ENCODE measurements around the gene EXOC3L1. TPM values are rescaled to one million over a fixed set of nuclear protein-coding genes. Genes with fewer than 3 reads are reported as not detected.

The EXOC3L1 gene
- polyA plus RNA-seq: 1 to 10 TPM; 1.2 to 1.5 TPM

- no peak within 1 kb of the TSS for H3K27ac ChIP-seq (ENCODE audit: low read depth in 2 of 2, low read length in 1 of 2)
- no peaks in the 10 kb centered on the region for H3K9me3 ChIP-seq (ENCODE audit: control insufficient read depth in 2 of 2, insufficient read depth in 1 of 2, low read depth in 1 of 2, low read length in 1 of 2)
- H3K4me3 ChIP-seq (ENCODE audit: low read depth in 1 of 2, low read length in 2 of 2): no peak within 1 kb of the TSS
- no peaks in the 10 kb centered on the region for H3K27me3 ChIP-seq (ENCODE audit: control insufficient read depth in 1 of 2, insufficient read depth in 2 of 2, low read length in 2 of 2)
- 50 to 56% methylated on average over 6 of the region's 6 CpGs for WGBS, 2 donors
- peaks cover 11 to 19% of the 10 kb centered on the region in 2 donors for H3K4me1 ChIP-seq (ENCODE audit: control insufficient read depth in 2 of 2, insufficient read depth in 2 of 2, low read length in 1 of 2)
- H3K36me3 ChIP-seq (ENCODE audit: control insufficient read depth in 2 of 2, insufficient read depth in 2 of 2, low read length in 1 of 2): peaks cover 0 to 11% of the 10 kb centered on the region in 2 donors
Observed at GRCh38 chr16:67190041-67190440, at the start of gene EXOC3L1. TSS of gene EXOC3L1 (minus strand) at chr16:67190136. CDS start at chr16:67189676, 460 bp downstream.

- WGBS, 2 donors: 88 to 92% methylated on average over 9 of the region's 9 CpGs
- H3K36me3 ChIP-seq (ENCODE audit: control insufficient read depth in 2 of 2, insufficient read depth in 2 of 2, low read length in 1 of 2): peaks cover 0 to 16% of the 10 kb centered on the region in 2 donors
Observed at GRCh38 chr16:67238806-67239470, 49.0 kb upstream of the EXOC3L1 start.

GRCh38 chr16:67238278-67238575 is 48.3 kb upstream of the EXOC3L1 start:
- Histone ChIP-seq H3K9me3 (ENCODE audit: control insufficient read depth in 2 of 2, insufficient read depth in 1 of 2, low read depth in 1 of 2, low read length in 1 of 2) (no peaks in the 10 kb centered on the region), H3K27me3 (ENCODE audit: control insufficient read depth in 1 of 2, insufficient read depth in 2 of 2, low read length in 2 of 2) (no peaks in the 10 kb centered on the region), H3K27ac (ENCODE audit: low read depth in 2 of 2, low read length in 1 of 2) (no peak overlapping the region), H3K4me3 (ENCODE audit: low read depth in 1 of 2, low read length in 2 of 2) (no peak overlapping the region), H3K36me3 (ENCODE audit: control insufficient read depth in 2 of 2, insufficient read depth in 2 of 2, low read length in 1 of 2) (peaks cover 0 to 17% of the 10 kb centered on the region in 2 donors), H3K4me1 (ENCODE audit: control insufficient read depth in 2 of 2, insufficient read depth in 2 of 2, low read length in 1 of 2) (peaks cover 0 to 6% of the 10 kb centered on the region in 2 donors)
- 91 to 95% methylated on average over 3 of the region's 3 CpGs for WGBS, 2 donors

More at GRCh38 chr16:67238806-67239470, 49.0 kb upstream of the EXOC3L1 start:
- no peaks in the 10 kb centered on the region for H3K9me3 ChIP-seq (ENCODE audit: control insufficient read depth in 2 of 2, insufficient read depth in 1 of 2, low read depth in 1 of 2, low read length in 1 of 2)
- peaks cover 0 to 6% of the 10 kb centered on the region in 2 donors for H3K4me1 ChIP-seq (ENCODE audit: control insufficient read depth in 2 of 2, insufficient read depth in 2 of 2, low read length in 1 of 2)
- no peak overlapping the region for H3K4me3 ChIP-seq (ENCODE audit: low read depth in 1 of 2, low read length in 2 of 2)
- H3K27ac ChIP-seq (ENCODE audit: low read depth in 2 of 2, low read length in 1 of 2): no peak overlapping the region
- no peaks in the 10 kb centered on the region for H3K27me3 ChIP-seq (ENCODE audit: control insufficient read depth in 1 of 2, insufficient read depth in 2 of 2, low read length in 2 of 2)

GRCh38 chr16:67237396-67238277 is 47.7 kb upstream of the EXOC3L1 start:
- no peaks in the 10 kb centered on the region for H3K27me3 ChIP-seq (ENCODE audit: control insufficient read depth in 1 of 2, insufficient read depth in 2 of 2, low read length in 2 of 2)
- H3K4me1 ChIP-seq (ENCODE audit: control insufficient read depth in 2 of 2, insufficient read depth in 2 of 2, low read length in 1 of 2): peaks cover 0 to 6% of the 10 kb centered on the region in 2 donors
- H3K4me3 ChIP-seq (ENCODE audit: low read depth in 1 of 2, low read length in 2 of 2): no peak overlapping the region
- peaks cover 0 to 17% of the 10 kb centered on the region in 2 donors for H3K36me3 ChIP-seq (ENCODE audit: control insufficient read depth in 2 of 2, insufficient read depth in 2 of 2, low read length in 1 of 2)
- H3K9me3 ChIP-seq (ENCODE audit: control insufficient read depth in 2 of 2, insufficient read depth in 1 of 2, low read depth in 1 of 2, low read length in 1 of 2): no peaks in the 10 kb centered on the region
- 83 to 88% methylated on average over 16 of the region's 16 CpGs for WGBS, 2 donors
- no peak overlapping the region for H3K27ac ChIP-seq (ENCODE audit: low read depth in 2 of 2, low read length in 1 of 2)

GRCh38 chr16:67236563-67237395 is 46.8 kb upstream of the EXOC3L1 start:
- Histone ChIP-seq H3K36me3 (ENCODE audit: control insufficient read depth in 2 of 2, insufficient read depth in 2 of 2, low read length in 1 of 2) (peaks cover 2 to 19% of the 10 kb centered on the region in 2 donors), H3K9me3 (ENCODE audit: control insufficient read depth in 2 of 2, insufficient read depth in 1 of 2, low read depth in 1 of 2, low read length in 1 of 2) (no peaks in the 10 kb centered on the region), H3K27me3 (ENCODE audit: control insufficient read depth in 1 of 2, insufficient read depth in 2 of 2, low read length in 2 of 2) (no peaks in the 10 kb centered on the region), H3K4me3 (ENCODE audit: low read depth in 1 of 2, low read length in 2 of 2) (no peak overlapping the region), H3K4me1 (ENCODE audit: control insufficient read depth in 2 of 2, insufficient read depth in 2 of 2, low read length in 1 of 2) (peaks cover 0 to 6% of the 10 kb centered on the region in 2 donors), H3K27ac (ENCODE audit: low read depth in 2 of 2, low read length in 1 of 2) (no peak overlapping the region)
- 83 to 89% methylated on average over 45 to 50 of the region's 50 CpGs for WGBS, 2 donors

- Histone ChIP-seq H3K27ac (ENCODE audit: low read depth in 2 of 2, low read length in 1 of 2) (no peak overlapping the region), H3K9me3 (ENCODE audit: control insufficient read depth in 2 of 2, insufficient read depth in 1 of 2, low read depth in 1 of 2, low read length in 1 of 2) (no peaks in the 10 kb centered on the region), H3K4me3 (ENCODE audit: low read depth in 1 of 2, low read length in 2 of 2) (no peak overlapping the region), H3K36me3 (ENCODE audit: control insufficient read depth in 2 of 2, insufficient read depth in 2 of 2, low read length in 1 of 2) (peaks cover 9 to 27% of the 10 kb centered on the region in 2 donors), H3K27me3 (ENCODE audit: control insufficient read depth in 1 of 2, insufficient read depth in 2 of 2, low read length in 2 of 2) (no peaks in the 10 kb centered on the region), H3K4me1 (ENCODE audit: control insufficient read depth in 2 of 2, insufficient read depth in 2 of 2, low read length in 1 of 2) (peaks cover 0 to 4% of the 10 kb centered on the region in 2 donors)
- 79 to 84% methylated on average over 17 of the region's 17 CpGs for WGBS, 2 donors
Observed at GRCh38 chr16:67235816-67236562, 46.1 kb upstream of the EXOC3L1 start.

- no peaks in the 10 kb centered on the region for H3K4me1 ChIP-seq (ENCODE audit: control insufficient read depth in 2 of 2, insufficient read depth in 2 of 2, low read length in 1 of 2)
- H3K36me3 ChIP-seq (ENCODE audit: control insufficient read depth in 2 of 2, insufficient read depth in 2 of 2, low read length in 1 of 2): peaks cover 11 to 43% of the 10 kb centered on the region in 2 donors
- H3K4me3 ChIP-seq (ENCODE audit: low read depth in 1 of 2, low read length in 2 of 2): no peak overlapping the region
- H3K9me3 ChIP-seq (ENCODE audit: control insufficient read depth in 2 of 2, insufficient read depth in 1 of 2, low read depth in 1 of 2, low read length in 1 of 2): no peaks in the 10 kb centered on the region
- 91 to 94% methylated on average over 10 of the region's 10 CpGs for WGBS, 2 donors
- H3K27ac ChIP-seq (ENCODE audit: low read depth in 2 of 2, low read length in 1 of 2): no peak overlapping the region
- no peaks in the 10 kb centered on the region for H3K27me3 ChIP-seq (ENCODE audit: control insufficient read depth in 1 of 2, insufficient read depth in 2 of 2, low read length in 2 of 2)
Observed at GRCh38 chr16:67234180-67234597, 44.3 kb upstream of the EXOC3L1 start.

GRCh38 chr16:67233596-67233995 is 43.7 kb upstream of the EXOC3L1 start:
- Histone ChIP-seq H3K27ac (ENCODE audit: low read depth in 2 of 2, low read length in 1 of 2) (no peak overlapping the region), H3K27me3 (ENCODE audit: control insufficient read depth in 1 of 2, insufficient read depth in 2 of 2, low read length in 2 of 2) (no peaks in the 10 kb centered on the region), H3K4me3 (ENCODE audit: low read depth in 1 of 2, low read length in 2 of 2) (no peak overlapping the region), H3K36me3 (ENCODE audit: control insufficient read depth in 2 of 2, insufficient read depth in 2 of 2, low read length in 1 of 2) (peaks cover 15 to 42% of the 10 kb centered on the region in 2 donors), H3K4me1 (ENCODE audit: control insufficient read depth in 2 of 2, insufficient read depth in 2 of 2, low read length in 1 of 2) (no peaks in the 10 kb centered on the region), H3K9me3 (ENCODE audit: control insufficient read depth in 2 of 2, insufficient read depth in 1 of 2, low read depth in 1 of 2, low read length in 1 of 2) (no peaks in the 10 kb centered on the region)
- WGBS, 2 donors: 68 to 83% methylated on average over 7 of the region's 7 CpGs

All from esophagus (tissue), 2 donors.